Thyroid gland (tissue), 4 donors: ENCODE results near the gene GDPD5.

ENCODE experiments used
- CTCF ChIP-seq, 6 experiments: fragments of 200-600 bp in 3 of 6; fragments of 450-650 bp in 3 of 6; sonication (generic) in 3 of 6; IDR thresholded peaks; one replicate each; pipeline ENCODE4 v1.5.1; 2016 to 2019; ENCODE audit warnings: antibody characterized with exemption in 6 of 6, mild to moderate bottlenecking in 2 of 6, inconsistent platforms in 1 of 6, moderate library complexity in 1 of 6
- POLR2A ChIP-seq, 2 donors: fragments of 450-650 bp; IDR thresholded peaks; one replicate each; pipeline ENCODE4 v1.6.1; 2017; ENCODE audit warnings: antibody characterized with exemption in 2 of 2, mild to moderate bottlenecking in 2 of 2, moderate library complexity in 1 of 2

GRCh38 chr11:75492181-75492820 is 33.4 kb downstream of the GDPD5 start:
- TF ChIP-seq CTCF (IDR thresholded peaks at IDR 0.05) (no peak), POLR2A (IDR thresholded peaks at IDR 0.05) (no peak)
